ENCODE measurements around the gene DYNLT5. TPM values are rescaled to one million over a fixed set of nuclear protein-coding genes. Genes with fewer than 3 reads are reported as not detected.

Gene DYNLT5
- total and polyA plus RNA-seq, 7 donors, result 0.34 to 6.4 (median 0.55) TPM; not detected in 1

GRCh38 chr1:66737836-66738235 lies 14.4 kb upstream of the DYNLT5 start:
- 69 to 84% methylated on average over 2 of the region's 2 CpGs for WGBS, 2 donors
- no peaks in the 10 kb centered on the region for H3K36me3 ChIP-seq
- H3K9me3 ChIP-seq, result no peaks in the 10 kb centered on the region
- no peak for DNase-seq
- H3K27ac ChIP-seq, result no peak overlapping the region
- intact Hi-C loops (cut with DNase I), result no loop called here
- H3K4me3 ChIP-seq, result no peak overlapping the region
- TF ChIP-seq POLR2A (IDR thresholded peaks at IDR 0.05), result no peak
- TF ChIP-seq CTCF (IDR thresholded peaks at IDR 0.05), result no peak
- TF ChIP-seq POLR2AphosphoS5 (IDR thresholded peaks at IDR 0.05), result no peak
- no peak for TF ChIP-seq EP300 (IDR thresholded peaks at IDR 0.05)
- no peaks in the 10 kb centered on the region for H3K27me3 ChIP-seq
- no peaks in the 10 kb centered on the region for H3K4me1 ChIP-seq

- Histone ChIP-seq H3K27ac (no peak overlapping the region), H3K27me3 (no peaks in the 10 kb centered on the region), H3K36me3 (no peaks in the 10 kb centered on the region), H3K4me1 (no peaks in the 10 kb centered on the region), H3K4me3 (no peak overlapping the region), H3K9me3 (no peaks in the 10 kb centered on the region)
- WGBS, 2 donors, result 69 to 83% methylated on average over 9 of the region's 9 CpGs
- intact Hi-C loops (cut with DNase I), result no loop called here
- no peak for DNase-seq
- TF ChIP-seq POLR2A (IDR thresholded peaks at IDR 0.05), result no peak
- TF ChIP-seq EP300 (IDR thresholded peaks at IDR 0.05), result no peak
- TF ChIP-seq CTCF (IDR thresholded peaks at IDR 0.05), result no peak
- TF ChIP-seq POLR2AphosphoS5 (IDR thresholded peaks at IDR 0.05), result no peak
These were observed 12.7 kb upstream of the DYNLT5 start for GRCh38 chr1:66739401-66740157.

- intact Hi-C loops (cut with DNase I), result no loop called here
- H3K27ac ChIP-seq, result no peak overlapping the region
- WGBS, 2 donors, result 52 to 59% methylated on average over 2 of the region's 2 CpGs
- no peaks in the 10 kb centered on the region for H3K9me3 ChIP-seq
- no peak for DNase-seq
- no peaks in the 10 kb centered on the region for H3K4me1 ChIP-seq
- no peak overlapping the region for H3K4me3 ChIP-seq
- H3K27me3 ChIP-seq, result no peaks in the 10 kb centered on the region
- TF ChIP-seq POLR2A (IDR thresholded peaks at IDR 0.05) (no peak), EP300 (IDR thresholded peaks at IDR 0.05) (no peak), CTCF (IDR thresholded peaks at IDR 0.05) (no peak), POLR2AphosphoS5 (IDR thresholded peaks at IDR 0.05) (no peak)
- no peaks in the 10 kb centered on the region for H3K36me3 ChIP-seq
These were observed 6.8 kb upstream of the DYNLT5 start for GRCh38 chr1:66745451-66745850.

- TF ChIP-seq CTCF (IDR thresholded peaks at IDR 0.05), result no peak
- no peak for TF ChIP-seq POLR2A (IDR thresholded peaks at IDR 0.05)
- TF ChIP-seq EP300 (IDR thresholded peaks at IDR 0.05), result no peak
- TF ChIP-seq POLR2AphosphoS5 (IDR thresholded peaks at IDR 0.05), result no peak
- Histone ChIP-seq H3K27me3 (peaks cover 0 to 9% (median 5%) of the 10 kb centered on the region in 3 donors), H3K36me3 (no peaks in the 10 kb centered on the region), H3K4me1 (peaks cover 0 to 8% (median 6%) of the 10 kb centered on the region in 4 donors), H3K9me3 (no peaks in the 10 kb centered on the region), H3K27ac (no peak overlapping the region), H3K4me3 (no peak overlapping the region)
- intact Hi-C loops (cut with DNase I), result no loop called here
- WGBS, 2 donors, result 26 to 29% methylated on average over 1 of the region's 1 CpG
- no peak for DNase-seq
These were observed 4.8 kb upstream of the DYNLT5 start for GRCh38 chr1:66747501-66747900.
